D341Med (cell line): ENCODE results near the gene PIK3CA.

Source experiments
- DNase-seq: peaks from one replicate; pipeline ENCODE4 v3.0.0; 2012; ENCODE audit warnings: low spot score

PIK3CA gene

GRCh38 chr3:179158336-179159039 is 10.3 kb downstream of the PIK3CA start:
- no peak for DNase-seq

GRCh38 chr3:179163503-179163902 is 15.3 kb downstream of the PIK3CA start:
- no peak for DNase-seq

- DNase-seq = no peak
These were observed 16.7 kb downstream of the PIK3CA start for GRCh38 chr3:179164857-179165256.

- no peak for DNase-seq
These were observed 18.5 kb downstream of the PIK3CA start for GRCh38 chr3:179166561-179167201.

- no peak for DNase-seq
These were observed 20.8 kb downstream of the PIK3CA start for GRCh38 chr3:179168918-179169317.

GRCh38 chr3:179172546-179172945 is 24.4 kb downstream of the PIK3CA start:
- no peak for DNase-seq

GRCh38 chr3:179174316-179174715 is 26.2 kb downstream of the PIK3CA start:
- no peak for DNase-seq

GRCh38 chr3:179174898-179175297 is 26.7 kb downstream of the PIK3CA start:
- no peak for DNase-seq

- no peak for DNase-seq
These were observed 27.2 kb downstream of the PIK3CA start for GRCh38 chr3:179175358-179175757.

GRCh38 chr3:179177611-179178010 is 29.5 kb downstream of the PIK3CA start:
- no peak for DNase-seq

GRCh38 chr3:179179256-179179655 is 31.1 kb downstream of the PIK3CA start:
- no peak for DNase-seq

GRCh38 chr3:179179979-179180759 is 32.0 kb downstream of the PIK3CA start:
- DNase-seq = no peak

GRCh38 chr3:179181021-179181472 is 32.9 kb downstream of the PIK3CA start:
- no peak for DNase-seq

GRCh38 chr3:179181993-179182551 is 33.9 kb downstream of the PIK3CA start:
- no peak for DNase-seq

GRCh38 chr3:179182902-179183301 is 34.7 kb downstream of the PIK3CA start:
- no peak for DNase-seq

GRCh38 chr3:179184826-179185225 is 36.7 kb downstream of the PIK3CA start:
- DNase-seq = no peak

GRCh38 chr3:179186426-179186825 is 38.3 kb downstream of the PIK3CA start:
- no peak for DNase-seq

- DNase-seq = no peak
These were observed 41.6 kb downstream of the PIK3CA start for GRCh38 chr3:179189759-179190158.

GRCh38 chr3:179190581-179190980 is 42.4 kb downstream of the PIK3CA start:
- DNase-seq = no peak

- DNase-seq = no peak
These were observed 44.4 kb downstream of the PIK3CA start for GRCh38 chr3:179192542-179192941.

GRCh38 chr3:179194931-179195330 is 46.8 kb downstream of the PIK3CA start:
- DNase-seq = no peak

GRCh38 chr3:179196098-179196497 is 47.9 kb downstream of the PIK3CA start:
- no peak for DNase-seq

- DNase-seq = no peak
These were observed 48.5 kb downstream of the PIK3CA start for GRCh38 chr3:179196700-179197099.
